RWPE1 (cell line): ENCODE data around the gene RAP1GAP2.

Experiments
- CTCF ChIA-PET: fragments of 350-600 bp; sonication (Branson Sonifier 250); formaldehyde crosslinking; extraction: SDS; loops from one replicate; lab custom pipeline; 2021; lab: Yijun Ruan, JAX
- POLR2A ChIA-PET: fragments of 400-600 bp; formaldehyde crosslinking; extraction: SDS; loops from one replicate; lab custom pipeline; 2020; ENCODE audit warnings: antibody characterized with exemption; ENCODE audit not compliant: low non-redundant PET; lab: Yijun Ruan, JAX
- DNase-seq: peaks from one replicate; pipeline ENCODE4 v3.0.0; 2012; ENCODE audit warnings: low spot score
- H3K27ac ChIP-seq: fragments of 450-650 bp; 2 replicates; pipeline ENCODE4 v1.5.1; 2017
- TF ChIP-seq, protein P1 (sequence below): fragments of 450-650 bp; conservative IDR thresholded peaks from 2 replicates; pipeline ENCODE4 v1.5.1; 2017; ENCODE audit warnings: low read depth, mild to moderate bottlenecking

RAP1GAP2 gene

DNA sequence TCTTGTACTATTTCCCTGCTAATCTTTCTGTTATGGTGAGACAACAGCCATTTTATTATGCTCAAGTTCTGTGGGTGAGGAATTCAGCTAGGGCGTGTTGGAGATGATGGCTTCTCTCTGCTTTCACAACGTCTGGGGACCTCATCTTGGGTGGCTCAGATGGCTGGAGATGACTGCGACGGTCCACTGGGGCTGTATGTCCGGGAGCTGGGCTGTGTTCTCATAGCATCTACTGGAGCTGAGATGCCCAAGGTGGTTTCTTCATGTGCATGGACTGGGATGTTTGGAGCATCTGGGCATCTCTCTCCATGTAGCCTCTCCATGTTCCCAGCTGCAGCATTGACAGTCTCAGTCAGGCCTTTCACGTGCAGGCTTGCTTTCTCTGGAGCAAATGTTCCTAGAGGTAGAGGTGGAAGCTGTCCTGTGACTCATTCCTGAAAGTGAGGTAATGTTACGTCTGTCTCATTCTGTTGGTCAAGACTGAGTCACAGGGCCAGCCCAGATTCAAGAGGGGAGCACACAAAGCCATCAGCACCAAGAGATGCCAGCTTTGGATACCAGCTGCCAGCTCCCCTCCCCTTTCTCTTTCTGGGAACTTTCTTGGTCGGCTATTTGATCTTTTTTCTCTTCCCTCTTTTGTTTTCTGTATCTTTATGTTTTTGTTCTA, 96.2 kb downstream of the RAP1GAP2 start:
- peak; percentile 93 for DNase-seq
- CTCF ChIA-PET: interaction anchor here (0.5 to 1.4 kb wide), 2 partner anchors 43 to 119 kb away, joined by 3 read pairs; no protein-coding TSS in a partner anchor
- POLR2A ChIA-PET: no interaction called here
- H3K27ac ChIP-seq: peak overlapping the region; percentile 95
- TF ChIP-seq, protein P1, sequence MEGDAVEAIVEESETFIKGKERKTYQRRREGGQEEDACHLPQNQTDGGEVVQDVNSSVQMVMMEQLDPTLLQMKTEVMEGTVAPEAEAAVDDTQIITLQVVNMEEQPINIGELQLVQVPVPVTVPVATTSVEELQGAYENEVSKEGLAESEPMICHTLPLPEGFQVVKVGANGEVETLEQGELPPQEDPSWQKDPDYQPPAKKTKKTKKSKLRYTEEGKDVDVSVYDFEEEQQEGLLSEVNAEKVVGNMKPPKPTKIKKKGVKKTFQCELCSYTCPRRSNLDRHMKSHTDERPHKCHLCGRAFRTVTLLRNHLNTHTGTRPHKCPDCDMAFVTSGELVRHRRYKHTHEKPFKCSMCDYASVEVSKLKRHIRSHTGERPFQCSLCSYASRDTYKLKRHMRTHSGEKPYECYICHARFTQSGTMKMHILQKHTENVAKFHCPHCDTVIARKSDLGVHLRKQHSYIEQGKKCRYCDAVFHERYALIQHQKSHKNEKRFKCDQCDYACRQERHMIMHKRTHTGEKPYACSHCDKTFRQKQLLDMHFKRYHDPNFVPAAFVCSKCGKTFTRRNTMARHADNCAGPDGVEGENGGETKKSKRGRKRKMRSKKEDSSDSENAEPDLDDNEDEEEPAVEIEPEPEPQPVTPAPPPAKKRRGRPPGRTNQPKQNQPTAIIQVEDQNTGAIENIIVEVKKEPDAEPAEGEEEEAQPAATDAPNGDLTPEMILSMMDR: no peak

GRCh38 chr17:2893422-2893914, 97.2 kb downstream of the RAP1GAP2 start:
- H3K27ac ChIP-seq: peak overlapping the region; percentile 95
- CTCF ChIA-PET: no interaction called here
- POLR2A ChIA-PET: no interaction called here
- peak; percentile 86 for DNase-seq
- TF ChIP-seq, protein P1: no peak

DNA sequence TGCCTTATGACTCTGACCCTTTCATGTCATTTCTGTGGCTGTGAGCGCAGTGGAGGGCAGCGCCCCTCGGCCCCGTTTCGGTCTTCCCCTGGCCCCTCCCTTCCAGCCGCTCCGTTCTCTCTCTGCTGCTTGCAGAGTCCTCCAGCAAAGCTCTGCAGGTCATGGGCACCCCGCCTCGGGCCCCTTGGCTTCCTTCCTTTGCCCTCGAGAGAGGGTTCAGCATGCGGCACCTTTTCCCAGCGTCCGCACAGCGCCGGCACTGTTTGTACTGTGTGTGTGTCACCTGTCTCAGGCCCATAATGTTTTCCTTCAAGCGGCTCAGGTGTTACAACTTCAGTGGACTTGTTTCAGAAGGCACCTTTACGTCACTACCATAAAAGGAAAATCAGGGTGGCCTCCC, 98.5 kb downstream of the RAP1GAP2 start:
- POLR2A ChIA-PET: no interaction called here
- no peak for DNase-seq
- CTCF ChIA-PET: no interaction called here
- peak overlapping the region; percentile 95 for H3K27ac ChIP-seq
- TF ChIP-seq, protein P1: no peak

GRCh38 chr17:2897605-2898004, 101.4 kb downstream of the RAP1GAP2 start:
- ChIA-PET POLR2A (no interaction called here), CTCF (no interaction called here)
- no peak for DNase-seq
- TF ChIP-seq, protein P1: no peak
- no peak overlapping the region for H3K27ac ChIP-seq

DNA sequence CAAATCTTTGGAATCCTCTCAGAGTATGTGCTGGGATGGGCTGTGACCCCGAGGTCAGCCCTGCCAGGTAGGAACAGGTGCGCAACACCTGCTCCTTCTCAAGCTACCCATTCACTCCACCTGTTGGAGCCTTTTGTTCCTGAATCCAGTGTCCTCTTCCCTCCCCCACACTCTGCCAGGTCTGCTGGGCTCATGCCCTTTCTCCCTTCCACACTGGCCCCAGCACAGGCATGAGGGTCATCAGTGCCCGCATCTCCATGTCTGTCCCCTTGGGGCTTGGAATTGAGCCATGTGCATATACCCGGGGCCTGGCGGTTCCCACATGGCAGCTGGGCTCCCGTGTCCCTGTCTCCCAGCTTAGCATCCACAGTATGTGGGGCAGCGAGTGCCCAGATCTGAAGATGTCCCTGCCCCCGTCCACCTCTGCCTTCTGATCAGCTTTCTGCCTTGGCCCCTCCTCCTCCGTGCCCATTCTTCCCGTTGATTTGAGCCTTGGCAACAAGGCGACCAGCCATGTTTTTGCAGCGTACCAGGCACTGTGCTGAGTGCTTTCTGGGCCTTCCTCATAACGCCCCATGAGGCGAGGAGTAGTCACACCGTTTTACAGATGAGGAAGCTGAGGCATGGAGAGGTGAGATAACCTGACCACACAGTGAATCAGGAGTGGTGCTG, 102.2 kb downstream of the RAP1GAP2 start:
- POLR2A ChIA-PET: no interaction called here
- no peak for DNase-seq
- CTCF ChIA-PET: no interaction called here
- TF ChIP-seq, protein P1: no peak
- H3K27ac ChIP-seq: no peak overlapping the region

- no peak overlapping the region for H3K27ac ChIP-seq
- DNase-seq: no peak
- TF ChIP-seq, protein P1: no peak
- ChIA-PET CTCF (no interaction called here), POLR2A (no interaction called here)
These were observed 103.7 kb downstream of the RAP1GAP2 start for GRCh38 chr17:2899906-2900305.
